ENCODE measurements around the gene SIMC1.

The SIMC1 gene

DNA sequence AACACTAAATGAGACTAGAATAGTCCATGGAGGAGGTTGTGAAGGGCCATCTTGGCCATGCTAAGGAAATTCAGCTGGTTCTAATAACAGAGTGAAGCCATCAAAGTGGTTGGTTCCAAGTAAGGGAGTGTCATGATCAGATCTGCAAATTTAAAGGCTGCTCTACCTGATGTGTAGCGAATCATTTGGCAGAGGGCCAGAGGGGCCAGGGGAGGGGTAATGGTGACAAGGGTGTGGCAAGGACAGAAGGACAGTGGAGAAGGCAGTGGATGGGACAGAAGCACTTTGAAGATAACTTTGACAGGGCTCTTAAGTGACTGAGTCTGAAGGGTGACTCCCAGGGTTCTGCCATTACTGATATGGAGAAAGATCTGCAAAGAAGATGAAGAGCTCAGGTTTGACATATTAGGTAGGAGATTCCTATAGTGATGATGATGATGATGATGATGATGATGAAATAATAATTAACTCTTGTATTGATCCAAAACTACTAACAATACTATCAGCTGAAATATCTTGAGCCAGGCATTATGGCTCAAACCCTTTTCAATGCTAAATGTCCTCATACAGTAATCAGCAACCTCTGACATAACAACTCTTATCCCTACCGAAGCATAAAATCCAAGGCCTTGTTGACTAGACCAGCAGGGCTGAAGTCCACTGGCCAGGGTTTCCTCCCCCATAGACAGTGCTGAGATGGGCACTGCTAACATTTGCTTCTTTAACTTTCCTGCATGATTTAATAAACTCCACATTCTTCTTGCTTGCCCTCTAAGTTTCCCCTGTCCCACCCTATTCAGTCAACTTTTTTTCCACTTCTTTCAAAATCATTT lies 103.3 kb downstream of the SIMC1 start:
- TF ChIP-seq, protein P1, sequence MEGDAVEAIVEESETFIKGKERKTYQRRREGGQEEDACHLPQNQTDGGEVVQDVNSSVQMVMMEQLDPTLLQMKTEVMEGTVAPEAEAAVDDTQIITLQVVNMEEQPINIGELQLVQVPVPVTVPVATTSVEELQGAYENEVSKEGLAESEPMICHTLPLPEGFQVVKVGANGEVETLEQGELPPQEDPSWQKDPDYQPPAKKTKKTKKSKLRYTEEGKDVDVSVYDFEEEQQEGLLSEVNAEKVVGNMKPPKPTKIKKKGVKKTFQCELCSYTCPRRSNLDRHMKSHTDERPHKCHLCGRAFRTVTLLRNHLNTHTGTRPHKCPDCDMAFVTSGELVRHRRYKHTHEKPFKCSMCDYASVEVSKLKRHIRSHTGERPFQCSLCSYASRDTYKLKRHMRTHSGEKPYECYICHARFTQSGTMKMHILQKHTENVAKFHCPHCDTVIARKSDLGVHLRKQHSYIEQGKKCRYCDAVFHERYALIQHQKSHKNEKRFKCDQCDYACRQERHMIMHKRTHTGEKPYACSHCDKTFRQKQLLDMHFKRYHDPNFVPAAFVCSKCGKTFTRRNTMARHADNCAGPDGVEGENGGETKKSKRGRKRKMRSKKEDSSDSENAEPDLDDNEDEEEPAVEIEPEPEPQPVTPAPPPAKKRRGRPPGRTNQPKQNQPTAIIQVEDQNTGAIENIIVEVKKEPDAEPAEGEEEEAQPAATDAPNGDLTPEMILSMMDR (IDR thresholded peaks at IDR 0.05; ENCODE audit: low read depth, low read length), result no peak
- in situ Hi-C loops (cut with HindIII; ENCODE audit: low sequenced_read_pairs), result no loop called here
- DNase-seq (ENCODE audit: low read depth, low spot score), result no peak
- H3K4me3 ChIP-seq (ENCODE audit: low read depth, low read length), result no peak overlapping the region

DNA sequence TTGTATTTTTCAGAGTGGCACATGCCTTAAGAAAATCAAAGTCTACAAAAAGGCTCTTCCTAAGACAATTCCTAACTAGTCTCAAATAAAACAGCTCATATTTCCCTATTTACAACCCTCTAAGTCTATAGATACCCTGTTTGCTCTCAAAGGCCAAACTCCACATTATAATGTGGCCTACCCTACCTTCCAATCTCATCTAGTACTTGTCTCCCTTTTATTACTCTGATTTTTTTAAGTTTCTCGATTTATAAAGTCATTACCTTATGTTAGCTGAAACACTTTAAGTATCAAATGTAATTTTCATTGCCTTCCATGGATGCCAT lies 103.9 kb downstream of the SIMC1 start:
- no peak for DNase-seq (ENCODE audit: low read depth, low spot score)
- in situ Hi-C loops (cut with HindIII; ENCODE audit: low sequenced_read_pairs), result no loop called here
- TF ChIP-seq, protein P1 (IDR thresholded peaks at IDR 0.05; ENCODE audit: low read depth, low read length), result no peak
- no peak overlapping the region for H3K4me3 ChIP-seq (ENCODE audit: low read depth, low read length)

DNA sequence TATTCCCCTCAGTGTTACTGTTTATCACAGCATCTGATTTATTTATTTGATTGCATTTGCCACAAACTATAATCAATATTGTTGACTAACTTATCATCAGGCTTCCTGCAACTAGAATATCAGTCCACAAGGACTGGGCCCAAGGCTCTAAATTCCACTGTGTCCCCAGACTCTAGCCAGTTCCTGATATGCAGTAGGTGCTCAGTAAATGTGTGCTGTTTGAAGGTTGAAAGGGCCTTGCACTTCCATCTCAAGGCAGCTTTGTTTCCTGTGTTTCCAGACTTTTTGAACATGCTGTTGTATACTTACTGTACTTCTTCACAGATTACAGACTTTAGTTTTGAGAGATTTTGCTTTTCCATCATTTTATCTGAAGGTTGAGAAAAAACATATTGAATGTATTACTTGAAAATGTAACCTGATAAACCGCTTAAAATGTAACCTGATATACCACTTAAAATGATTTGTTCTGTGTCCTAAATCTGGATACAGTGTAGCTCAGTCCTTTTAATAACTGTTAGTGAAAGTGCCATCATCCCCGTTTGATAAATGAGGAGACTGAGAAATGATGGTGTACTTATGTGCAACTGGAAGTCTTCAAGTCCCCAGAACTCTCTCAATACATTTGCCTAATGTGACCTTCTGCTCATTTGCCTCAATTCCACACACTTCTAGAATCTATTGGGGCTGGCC lies 104.7 kb downstream of the SIMC1 start:
- DNase-seq (ENCODE audit: low read depth, low spot score), result no peak
- in situ Hi-C loops (cut with HindIII; ENCODE audit: low sequenced_read_pairs), result no loop called here
- TF ChIP-seq, protein P1 (IDR thresholded peaks at IDR 0.05; ENCODE audit: low read depth, low read length), result no peak
- H3K4me3 ChIP-seq (ENCODE audit: low read depth, low read length), result no peak overlapping the region

DNA sequence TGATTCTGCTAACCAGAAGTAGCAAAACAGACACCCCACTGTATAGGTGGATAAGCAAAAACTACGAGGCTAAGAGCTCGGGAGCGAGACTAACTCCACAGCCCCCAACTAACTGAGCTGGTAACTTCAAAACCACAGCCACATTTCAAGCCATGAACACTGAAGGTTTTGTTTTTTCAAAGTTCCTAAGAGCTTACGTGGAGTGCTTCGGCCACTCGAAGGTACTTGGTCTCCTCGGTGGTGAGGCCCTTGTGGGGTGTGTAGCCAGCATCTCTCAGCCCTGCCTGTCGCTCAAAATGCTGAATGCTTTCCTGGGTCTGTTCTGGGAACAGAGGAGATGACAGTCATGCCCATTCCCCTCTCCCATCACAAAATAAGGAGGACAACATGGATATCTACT lies 112.2 kb downstream of the SIMC1 start:
- no peak overlapping the region for H3K4me3 ChIP-seq (ENCODE audit: low read depth, low read length)
- in situ Hi-C loops (cut with HindIII; ENCODE audit: low sequenced_read_pairs), result no loop called here
- TF ChIP-seq, protein P1 (IDR thresholded peaks at IDR 0.05; ENCODE audit: low read depth, low read length), result no peak

DNA sequence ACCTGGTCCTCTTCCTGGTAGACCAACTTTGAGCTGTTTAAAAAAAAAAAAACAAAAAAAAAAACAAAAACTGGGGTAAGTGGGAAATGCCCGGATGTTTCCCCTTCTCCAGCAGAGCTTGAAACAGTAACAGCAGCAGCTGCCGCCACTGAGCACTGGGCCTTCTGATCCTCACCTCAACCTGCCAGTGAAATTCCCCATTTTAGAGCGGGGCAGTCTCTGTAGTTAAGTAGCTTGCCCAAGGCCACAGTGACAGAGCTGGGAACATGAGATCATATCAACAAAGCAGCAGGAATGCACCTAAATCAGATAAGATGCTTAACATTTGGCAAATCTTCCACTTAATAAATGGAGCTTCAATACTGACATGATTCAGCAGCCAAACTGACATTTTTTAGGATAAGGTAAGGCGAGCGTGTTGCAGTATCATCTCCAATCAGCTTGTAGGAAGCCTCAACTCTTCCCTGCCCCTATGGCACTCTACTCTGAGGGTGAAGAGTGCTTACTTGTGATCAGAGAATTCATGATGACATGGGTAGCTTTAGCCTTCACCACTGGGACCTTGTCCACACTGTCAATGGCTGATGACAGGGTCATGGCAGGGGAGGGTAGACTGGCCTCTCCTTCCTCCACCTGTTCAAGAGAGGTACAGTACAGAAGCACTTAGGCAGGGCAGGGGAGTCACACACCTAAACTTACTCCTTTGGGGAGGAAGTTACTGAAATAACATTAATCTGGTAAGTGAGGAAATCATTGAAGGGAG lies 114.1 kb downstream of the SIMC1 start:
- in situ Hi-C loops (cut with HindIII; ENCODE audit: low sequenced_read_pairs), result no loop called here
- DNase-seq (ENCODE audit: low read depth, low spot score), result no peak
- TF ChIP-seq, protein P1 (IDR thresholded peaks at IDR 0.05; ENCODE audit: low read depth, low read length), result no peak
- H3K4me3 ChIP-seq (ENCODE audit: low read depth, low read length), result no peak overlapping the region

More for the DNA sequence above, 112.2 kb downstream of the SIMC1 start:
- no peak for DNase-seq (ENCODE audit: low read depth, low spot score)

DNA sequence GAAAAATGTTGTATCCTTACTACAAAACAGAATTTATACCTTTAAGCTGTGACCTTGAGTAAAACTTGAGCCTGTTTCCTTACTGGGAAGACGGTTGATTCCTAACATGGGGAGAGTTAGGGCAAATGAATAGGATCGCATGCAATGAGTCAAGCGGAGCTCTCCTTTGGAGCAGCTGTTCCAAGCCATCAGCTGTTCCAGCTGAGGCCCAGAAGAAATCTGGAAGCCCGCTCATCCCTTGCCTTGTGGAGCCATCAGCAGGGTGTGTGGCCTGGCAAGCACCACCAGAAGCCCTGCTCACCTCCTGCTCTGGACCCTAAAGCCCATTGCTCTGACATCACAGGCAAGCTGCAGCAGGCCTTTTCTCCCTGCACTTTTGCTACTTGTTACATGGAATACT lies 115.3 kb downstream of the SIMC1 start:
- H3K4me3 ChIP-seq (ENCODE audit: low read depth, low read length), result no peak overlapping the region
- no peak for DNase-seq (ENCODE audit: low read depth, low spot score)
- in situ Hi-C loops (cut with HindIII; ENCODE audit: low sequenced_read_pairs), result no loop called here
- TF ChIP-seq, protein P1 (IDR thresholded peaks at IDR 0.05; ENCODE audit: low read depth, low read length), result no peak
